Epithelial cell of alveolus of lung (primary cell): ENCODE data around the gene CSMD2. TPM values are rescaled to one million over a fixed set of nuclear protein-coding genes. Genes with fewer than 3 reads are reported as not detected.

Experiments
- total RNA-seq: library from RNA; depleted of rRNA; stranded (reverse); fragments of >200 nt; gene quantifications from 2 replicates; pipeline ENCODE4 v1.2.1, GENCODE V29; 2015

Gene CSMD2
- 0.08 and 0.26 TPM in 2 replicates for total RNA-seq

GRCh38 chr1:34164771-34165391, at the start of gene CSMD2:
TSS of gene CSMD2 (minus strand) at chr1:34165230. CDS start at chr1:34165097, 133 bp downstream.

GRCh38 chr1:34176830-34177603, 12.0 kb upstream of the CSMD2 start, which contains the start of gene C1orf94:
TSS of gene C1orf94 (plus strand) at chr1:34176907. CDS start at chr1:34177790, 883 bp downstream.

GRCh38 chr1:33863779-33864178, 301.3 kb downstream of the CSMD2 start, which contains the start of gene HMGB4:
TSS of gene HMGB4 (plus strand) at chr1:33864079. CDS start at chr1:33864192, 113 bp downstream.

GRCh38 chr1:33472269-33472980, 692.6 kb downstream of the CSMD2 start, which contains the start of gene ZSCAN20:
TSS of gene ZSCAN20 (plus strand) at chr1:33472645. CDS start at chr1:33479289, 6,644 bp downstream.

Other genes with a start within 250 kb of the CSMD2 start
- gene C1orf94, start 11.7 kb upstream of the CSMD2 start, total RNA-seq: not detected in 2 replicates